ENCODE measurements around the gene CES2.
"Not testable (repeated sequence)": the region's sequence is repeated elsewhere in the genome, so short reads cannot be mapped to it uniquely, and the experiment has no call there.

CES2 gene

GRCh38 chr16:66895999-66896398, 39.3 kb upstream of the CES2 start:
- TF ChIP-seq CTCF (IDR thresholded peaks at IDR 0.05; ENCODE audit: unreplicated experiment in 3 of 3), result no peak
- H3K27me3 Mint-ChIP-seq (ENCODE audit: low read depth), result no peaks in the 10 kb centered on the region
- H3K4me1 Mint-ChIP-seq, result peaks cover 27% of the 10 kb centered on the region
- no peak overlapping the region for H3K27ac Mint-ChIP-seq
- no peaks in the 10 kb centered on the region for H3K9me3 Mint-ChIP-seq
- no peak overlapping the region for H3K4me3 Mint-ChIP-seq
- no peaks in the 10 kb centered on the region for H3K36me3 Mint-ChIP-seq (ENCODE audit: low read depth)

GRCh38 chr16:66896682-66897081, 38.6 kb upstream of the CES2 start:
- peaks cover 30% of the 10 kb centered on the region for H3K4me1 Mint-ChIP-seq
- H3K4me3 Mint-ChIP-seq, result not testable (repeated sequence)

GRCh38 chr16:66898207-66898606, 37.1 kb upstream of the CES2 start:
- peak overlapping the region in 2 of 3 experiments; percentile 20 to 37 for H3K4me3 Mint-ChIP-seq
- TF ChIP-seq CTCF (IDR thresholded peaks at IDR 0.05; ENCODE audit: unreplicated experiment in 3 of 3), result no peak
- peaks cover 40% of the 10 kb centered on the region for H3K4me1 Mint-ChIP-seq

More at GRCh38 chr16:66896682-66897081, 38.6 kb upstream of the CES2 start:
- H3K36me3 Mint-ChIP-seq (ENCODE audit: low read depth); H3K9me3 Mint-ChIP-seq; H3K27ac Mint-ChIP-seq; H3K27me3 Mint-ChIP-seq (ENCODE audit: low read depth): not testable (repeated sequence)

GRCh38 chr16:66898933-66899309, 36.4 kb upstream of the CES2 start:
- Mint-ChIP-seq H3K36me3 (ENCODE audit: low read depth) (no peaks in the 10 kb centered on the region), H3K4me1 (peaks cover 40% of the 10 kb centered on the region), H3K27ac (peak overlapping the region; percentile 82 to 91 (median 85)), H3K27me3 (ENCODE audit: low read depth) (no peaks in the 10 kb centered on the region), H3K9me3 (no peaks in the 10 kb centered on the region), H3K4me3 (no peak overlapping the region)
- TF ChIP-seq CTCF (IDR thresholded peaks at IDR 0.05; ENCODE audit: unreplicated experiment in 3 of 3), result no peak

More at GRCh38 chr16:66898207-66898606, 37.1 kb upstream of the CES2 start:
- Mint-ChIP-seq H3K27ac (peak overlapping the region; percentile 78 to 85 (median 82)), H3K27me3 (ENCODE audit: low read depth) (no peaks in the 10 kb centered on the region), H3K9me3 (no peaks in the 10 kb centered on the region), H3K36me3 (ENCODE audit: low read depth) (no peaks in the 10 kb centered on the region)

- no peaks in the 10 kb centered on the region for H3K27me3 Mint-ChIP-seq (ENCODE audit: low read depth)
- no peaks in the 10 kb centered on the region for H3K36me3 Mint-ChIP-seq (ENCODE audit: low read depth)
- H3K4me1 Mint-ChIP-seq, result peaks cover 40% of the 10 kb centered on the region
- H3K27ac Mint-ChIP-seq, result peak overlapping the region; percentile 82 to 91 (median 85)
- H3K4me3 Mint-ChIP-seq, result peak overlapping the region in 1 of 3 experiments; percentile 21
- H3K9me3 Mint-ChIP-seq, result no peaks in the 10 kb centered on the region
- no peak for TF ChIP-seq CTCF (IDR thresholded peaks at IDR 0.05; ENCODE audit: unreplicated experiment in 3 of 3)
Observed at GRCh38 chr16:66899310-66899944, 35.9 kb upstream of the CES2 start.

- Mint-ChIP-seq H3K36me3 (ENCODE audit: low read depth) (no peaks in the 10 kb centered on the region), H3K9me3 (no peaks in the 10 kb centered on the region), H3K27ac (peak overlapping the region; percentile 82 to 91 (median 85)), H3K4me1 (peaks cover 46% of the 10 kb centered on the region), H3K4me3 (peak overlapping the region in 1 of 3 experiments; percentile 26), H3K27me3 (ENCODE audit: low read depth) (peaks cover 2% of the 10 kb centered on the region)
- no peak for TF ChIP-seq CTCF (IDR thresholded peaks at IDR 0.05; ENCODE audit: unreplicated experiment in 3 of 3)
Observed at GRCh38 chr16:66899945-66900710, 35.2 kb upstream of the CES2 start.

Measured in nephron (organoid).